IPS-NIHi7 (cell line): Measurements from ENCODE around the gene GPR137C.

ENCODE experiments used
- DNase-seq: peaks from one replicate; pipeline ENCODE4 v3.0.0; 2012; ENCODE audit warnings: mixed read lengths; ENCODE audit errors: extremely low spot score

Gene GPR137C

DNA sequence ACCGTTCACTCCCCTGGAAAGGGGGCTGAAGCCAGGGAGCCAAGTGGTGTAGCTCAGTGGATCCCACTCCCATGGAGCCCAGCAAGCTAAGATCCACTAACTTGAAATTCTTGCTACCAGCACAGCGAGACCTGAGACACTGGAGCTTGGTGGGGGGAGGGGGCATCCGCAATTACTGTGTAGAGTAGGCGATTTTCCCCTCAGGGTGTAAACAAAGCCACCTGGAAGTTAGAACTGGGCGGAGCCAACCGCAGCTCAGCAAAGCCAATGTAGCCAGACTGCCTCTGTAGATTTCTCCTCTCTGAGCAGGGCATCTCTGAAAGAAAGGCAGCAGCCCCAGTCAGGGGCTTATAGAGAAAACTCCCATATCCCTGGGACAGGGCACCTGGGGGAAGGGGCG, 15.8 kb downstream of the GPR137C start:
- DNase-seq = peak; percentile 16

DNA sequence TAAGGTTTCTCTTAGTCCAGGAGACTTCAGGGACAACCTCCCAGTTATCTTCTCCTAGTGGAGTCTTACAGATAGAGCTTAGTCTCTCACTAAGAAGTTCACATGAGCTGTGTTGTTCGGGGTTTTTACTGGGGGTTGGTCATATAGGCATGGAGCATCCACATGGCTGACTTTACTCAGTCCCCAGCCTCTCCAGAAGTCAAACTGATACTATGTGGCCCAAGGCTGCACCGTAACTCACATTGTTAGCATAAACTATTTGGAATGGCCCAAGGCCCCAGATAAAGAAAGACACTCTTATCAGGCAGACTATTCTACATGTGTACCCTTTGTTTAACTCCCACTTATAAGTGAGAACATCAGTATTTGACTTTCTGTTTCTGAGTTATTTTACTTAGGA, 23.2 kb downstream of the GPR137C start:
- DNase-seq = no peak

DNA sequence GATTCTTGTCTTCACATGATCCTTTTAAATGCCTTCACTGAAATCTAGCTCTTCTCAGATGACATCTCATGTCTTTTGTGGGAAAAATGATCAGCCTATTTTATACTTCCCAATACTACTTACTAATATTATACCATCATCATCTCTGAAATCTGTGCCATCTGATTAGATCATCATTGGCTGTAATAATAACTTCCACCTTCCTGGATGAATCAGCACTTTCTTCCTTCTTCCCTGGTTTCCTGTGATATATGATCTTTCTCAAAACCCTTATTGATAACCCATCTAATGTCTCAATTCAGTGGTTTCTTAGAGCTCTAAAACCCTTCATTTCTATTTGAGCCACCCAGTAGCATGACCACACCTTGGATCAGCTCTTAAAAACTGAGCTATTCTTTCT, 30.9 kb downstream of the GPR137C start:
- no peak for DNase-seq

DNA sequence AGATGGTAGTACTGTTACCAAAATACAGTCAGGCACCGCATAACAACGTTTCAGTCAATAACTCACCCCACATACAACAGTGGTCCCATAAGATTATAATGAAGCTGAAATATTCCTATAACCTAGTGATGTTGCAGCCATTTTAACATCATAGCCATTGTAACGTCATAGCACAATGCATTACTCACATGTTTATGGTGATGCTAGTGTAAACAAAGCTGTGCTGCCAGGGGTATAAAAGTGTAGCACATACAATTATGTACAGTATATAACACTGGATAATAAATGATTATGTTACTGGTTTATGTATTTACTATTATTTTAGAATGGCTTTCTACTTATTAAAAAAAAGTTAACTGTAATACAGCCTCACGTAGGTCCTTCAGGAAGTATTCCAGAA, 37.0 kb downstream of the GPR137C start:
- no peak for DNase-seq

DNA sequence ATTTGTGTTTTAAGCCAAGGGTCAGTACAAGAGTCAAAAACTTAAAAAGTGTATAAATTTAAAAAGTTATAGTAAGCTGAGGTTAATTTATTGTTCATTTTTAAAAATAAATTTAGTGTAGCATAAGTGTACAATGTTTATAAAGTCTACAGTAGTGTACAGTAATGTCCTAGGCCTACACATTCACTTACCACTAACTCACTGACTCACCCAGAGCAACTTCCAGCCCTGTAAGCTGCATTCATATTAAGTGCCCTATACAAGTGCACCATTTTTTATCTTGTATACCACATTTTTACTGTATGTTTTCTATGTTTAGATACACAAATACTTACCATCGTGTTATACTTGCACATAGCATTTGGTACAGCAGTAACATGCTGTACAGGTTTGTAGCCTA, 37.7 kb downstream of the GPR137C start:
- DNase-seq = no peak

DNA sequence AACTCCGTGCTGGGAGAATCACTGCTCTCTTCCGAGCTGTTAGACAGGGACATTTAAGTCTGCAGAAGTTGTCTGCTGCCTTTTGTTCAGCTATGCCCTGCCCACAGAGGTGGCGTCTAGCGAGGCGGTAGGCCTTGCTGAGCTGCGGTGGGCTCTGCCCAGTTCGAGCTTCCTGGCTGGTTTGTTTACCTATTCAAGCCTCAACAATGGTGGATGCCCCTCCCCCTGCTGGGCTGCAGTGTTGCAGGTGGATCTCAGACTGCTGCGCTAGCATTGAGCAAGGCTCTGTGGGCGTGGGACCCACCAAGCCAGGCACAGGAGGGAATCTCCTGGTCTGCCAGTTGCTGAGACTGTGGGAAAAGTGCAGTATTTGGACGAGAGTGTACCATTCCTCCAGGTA, 43.7 kb downstream of the GPR137C start:
- DNase-seq = no peak

DNA sequence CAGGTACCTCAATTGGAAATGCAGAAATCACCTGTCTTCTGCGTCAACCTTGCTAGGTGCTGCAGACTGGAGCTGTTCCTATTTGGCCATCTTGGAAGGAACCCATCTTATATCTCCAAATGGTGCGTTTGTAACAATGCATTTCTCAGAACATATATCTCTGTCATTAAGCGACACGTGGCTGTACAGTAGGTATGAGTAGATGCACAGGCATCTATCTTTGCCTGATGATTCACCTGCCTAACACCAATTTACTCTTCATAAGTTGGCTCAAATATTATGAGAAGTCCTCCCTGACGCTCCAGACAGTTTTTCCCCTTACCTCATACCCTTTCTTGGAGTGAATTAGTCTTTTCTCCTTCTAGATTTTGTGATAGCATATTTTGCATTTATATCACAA, 44.2 kb downstream of the GPR137C start:
- DNase-seq = no peak

DNA sequence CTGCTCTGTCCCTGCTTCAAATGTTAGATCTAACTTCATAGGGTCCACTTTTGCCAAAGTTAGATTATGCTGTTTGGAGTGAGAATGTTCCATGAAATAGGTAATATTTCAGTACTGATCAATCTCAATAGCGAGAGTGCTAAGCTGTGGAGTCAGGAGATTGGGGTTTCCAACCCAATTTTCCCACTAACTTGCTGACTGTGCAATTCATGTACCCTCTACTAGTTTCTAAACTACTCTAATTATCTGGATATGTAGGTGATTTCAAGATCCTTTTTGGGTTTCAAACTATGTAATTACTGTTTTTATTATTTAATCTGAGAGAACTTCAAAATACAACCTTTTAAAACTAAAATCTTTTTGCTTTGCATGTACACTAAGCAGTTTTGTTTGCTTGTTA, 45.9 kb downstream of the GPR137C start:
- no peak for DNase-seq

DNA sequence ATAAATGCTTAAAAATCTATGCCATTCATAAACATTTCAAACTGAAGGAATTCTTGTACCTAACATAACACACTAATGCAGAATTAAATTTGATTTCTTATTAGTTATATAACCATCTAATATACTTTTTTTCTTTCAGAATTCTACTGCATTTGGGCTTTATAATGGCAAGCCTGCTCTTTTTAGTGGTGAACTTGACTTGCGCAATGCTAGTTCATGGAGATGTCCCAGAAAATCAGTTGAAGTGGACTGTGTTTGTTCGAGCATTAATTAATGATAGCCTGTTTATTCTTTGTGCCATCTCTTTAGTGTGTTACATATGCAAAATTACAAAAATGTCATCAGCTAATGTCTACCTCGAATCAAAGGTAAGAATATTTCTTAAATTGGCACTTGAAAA, 47.3 kb downstream of the GPR137C start:
- no peak for DNase-seq

DNA sequence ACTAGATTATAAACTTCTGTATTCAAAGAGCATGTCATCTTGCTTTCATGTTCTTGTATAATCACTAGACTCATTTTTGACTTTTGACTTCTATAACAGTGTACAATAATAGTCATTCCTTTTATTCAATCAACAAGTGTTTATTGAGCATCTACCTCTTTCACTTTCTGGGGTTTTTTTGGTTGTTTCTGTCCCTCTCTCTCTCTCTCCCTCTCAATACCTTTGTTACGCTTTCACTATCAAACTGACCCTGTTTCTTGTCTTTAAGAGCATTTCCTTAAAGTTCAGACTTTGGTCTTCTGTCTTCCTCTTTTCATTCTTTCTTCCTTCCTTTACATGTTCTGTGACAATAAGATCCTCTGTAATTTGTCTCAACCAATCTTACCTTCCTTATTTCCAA, 49.5 kb downstream of the GPR137C start:
- DNase-seq = no peak

DNA sequence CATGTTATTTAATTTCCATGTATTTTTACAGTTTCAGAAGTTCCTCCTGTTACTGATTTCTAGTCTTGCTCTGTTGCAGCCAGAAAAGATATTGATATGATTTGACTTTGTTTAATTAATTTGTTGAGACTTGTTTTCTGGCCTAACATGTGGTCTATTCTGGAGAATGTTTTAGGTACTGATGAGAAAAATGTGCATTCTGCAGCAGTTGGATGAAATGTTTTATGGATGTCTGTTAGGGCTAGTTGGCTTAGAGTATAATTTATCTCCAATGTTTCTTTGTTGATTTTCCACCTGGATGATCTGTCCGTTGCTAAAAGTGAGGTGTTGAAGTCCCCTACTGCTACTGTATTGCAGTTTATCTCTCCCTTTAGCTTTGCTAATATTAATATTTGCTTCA, 54.4 kb downstream of the GPR137C start:
- DNase-seq = no peak

DNA sequence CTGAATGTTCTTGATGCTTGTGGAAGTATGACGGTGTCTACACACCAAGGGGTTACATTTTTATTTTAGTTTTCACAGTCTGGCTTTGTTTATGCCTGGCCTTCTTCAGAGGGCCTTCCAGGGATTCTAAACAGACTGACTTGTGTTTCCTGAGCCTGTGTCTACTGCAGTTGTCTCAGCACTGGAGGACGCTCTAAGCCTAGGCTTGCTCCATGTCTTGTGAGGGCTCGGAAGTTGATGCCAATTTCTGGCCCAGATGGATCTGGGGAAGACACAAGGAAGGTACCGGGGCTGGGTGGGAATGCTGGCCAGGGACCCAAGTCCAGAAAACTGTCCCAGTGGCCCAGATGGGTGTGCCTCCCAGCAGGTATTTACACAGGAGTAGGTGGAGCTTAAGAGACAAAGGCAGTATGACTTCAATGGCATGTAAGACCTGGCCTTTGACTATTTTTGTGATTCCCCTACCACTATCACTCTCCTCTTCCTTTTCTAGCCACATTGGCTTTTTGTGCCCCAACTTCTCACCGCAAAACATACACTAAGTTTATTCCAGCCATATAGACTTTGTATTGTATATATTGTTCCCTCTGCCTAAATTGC, 56.9 kb downstream of the GPR137C start:
- peak; percentile 11 for DNase-seq

DNA sequence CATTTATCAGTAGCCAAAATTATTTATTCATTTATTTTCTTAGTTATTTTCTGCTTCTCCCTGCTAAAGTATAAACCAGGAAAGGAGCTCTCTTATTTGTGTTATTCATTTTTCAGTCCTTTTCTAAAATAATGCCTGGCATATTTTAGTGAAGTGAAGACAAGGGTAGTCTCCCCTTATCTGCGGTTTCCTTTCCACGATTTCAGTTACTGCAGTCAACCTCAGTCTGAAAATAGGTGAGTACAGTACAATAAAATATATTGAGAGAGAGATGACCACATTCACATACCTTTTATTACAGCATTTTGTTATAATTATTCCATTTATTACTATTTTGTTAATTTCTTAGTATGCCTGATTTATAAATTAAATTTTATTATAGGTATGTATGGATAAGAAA, 57.6 kb downstream of the GPR137C start:
- DNase-seq = no peak

DNA sequence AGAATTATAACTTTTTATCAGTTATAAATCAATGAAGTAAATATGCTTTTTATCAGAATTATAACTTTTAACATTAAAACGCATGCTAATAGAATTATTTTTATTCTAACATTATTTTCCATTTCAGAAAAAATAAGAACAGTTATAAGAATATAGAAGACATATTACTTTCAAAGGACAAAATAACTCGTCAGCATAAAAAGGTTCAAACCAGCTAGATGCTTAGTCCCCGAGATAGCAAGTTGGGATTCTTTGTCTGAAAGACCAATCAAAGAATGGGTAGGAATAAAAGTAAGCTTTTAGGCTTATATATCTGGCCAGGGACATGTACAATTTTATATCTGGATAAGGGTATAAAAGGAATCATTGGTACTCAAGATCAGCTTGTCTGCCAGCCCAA, 66.0 kb downstream of the GPR137C start:
- DNase-seq = no peak

DNA sequence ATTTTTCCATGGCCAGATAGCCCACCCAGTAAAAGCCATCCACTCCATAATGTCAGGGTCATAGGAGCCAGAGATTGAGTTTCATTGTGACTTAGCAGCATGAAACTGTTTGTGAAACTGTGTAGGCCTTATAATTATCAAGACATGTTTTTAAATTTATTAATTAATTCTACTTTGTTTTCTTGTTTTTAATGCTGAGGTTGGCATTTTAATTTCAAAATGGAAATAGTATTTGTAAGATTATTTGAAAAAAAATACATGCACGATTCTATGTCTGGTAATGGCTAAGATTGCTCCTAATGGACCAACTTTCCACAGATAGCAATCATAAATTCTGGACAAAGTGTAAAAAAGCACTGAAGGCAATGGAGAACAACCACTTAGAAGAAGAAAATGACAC, 67.1 kb downstream of the GPR137C start:
- no peak for DNase-seq

DNA sequence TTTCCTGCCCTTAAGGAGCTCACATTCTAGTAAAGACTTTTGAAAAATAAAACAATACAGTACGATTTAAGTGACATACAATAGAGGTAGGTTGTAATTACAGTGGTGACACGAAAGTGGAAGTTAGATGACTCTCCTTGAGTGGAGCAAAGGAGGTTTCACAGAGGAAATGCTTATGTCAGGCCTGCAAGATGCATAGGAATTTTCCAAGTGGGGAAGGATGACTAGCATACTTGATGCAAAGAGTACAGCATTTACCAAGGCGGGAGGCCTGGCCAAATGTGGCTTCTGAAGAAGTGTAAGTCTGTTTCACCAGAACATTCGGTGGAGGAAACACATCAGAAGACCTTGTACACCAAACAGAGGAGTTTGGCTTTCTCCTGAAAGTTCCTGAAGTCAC, 87.5 kb downstream of the GPR137C start:
- no peak for DNase-seq

DNA sequence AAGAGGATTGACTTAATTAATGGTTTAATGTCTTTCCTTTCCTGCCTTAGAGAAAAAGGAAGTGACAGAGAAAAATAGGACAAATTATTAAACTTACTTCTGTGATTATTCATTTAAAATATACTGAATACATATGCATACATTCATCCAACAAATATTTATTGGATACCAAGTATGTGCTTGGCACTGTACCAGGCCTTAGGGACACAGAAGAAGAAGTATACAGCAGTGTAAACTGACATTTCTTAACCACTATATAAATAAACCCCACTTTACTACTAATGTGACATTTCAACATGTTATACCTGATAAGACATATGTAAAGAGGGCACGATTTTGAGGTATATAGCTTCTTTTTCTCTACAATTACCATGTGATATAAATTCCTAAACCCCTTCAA, 89.1 kb downstream of the GPR137C start:
- no peak for DNase-seq

DNA sequence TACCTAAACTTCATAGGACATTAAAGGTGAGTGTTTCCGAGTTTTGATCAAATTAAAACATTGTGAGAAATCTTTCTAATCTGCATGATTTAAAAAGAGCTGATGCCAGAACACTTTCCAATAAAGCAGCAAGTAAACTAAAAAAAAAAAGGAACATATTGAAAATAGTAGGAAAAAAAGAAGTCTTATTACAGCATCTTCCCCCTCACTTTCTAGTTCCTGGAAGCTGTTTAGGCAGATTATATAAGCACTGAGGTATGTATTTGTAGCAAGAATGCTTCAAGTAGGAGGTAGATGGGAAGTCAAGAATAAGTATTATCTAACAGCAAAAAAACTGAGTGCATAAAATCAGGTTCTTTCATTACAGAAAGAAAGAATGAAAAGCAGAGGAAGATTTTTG, 96.9 kb downstream of the GPR137C start:
- DNase-seq = no peak

DNA sequence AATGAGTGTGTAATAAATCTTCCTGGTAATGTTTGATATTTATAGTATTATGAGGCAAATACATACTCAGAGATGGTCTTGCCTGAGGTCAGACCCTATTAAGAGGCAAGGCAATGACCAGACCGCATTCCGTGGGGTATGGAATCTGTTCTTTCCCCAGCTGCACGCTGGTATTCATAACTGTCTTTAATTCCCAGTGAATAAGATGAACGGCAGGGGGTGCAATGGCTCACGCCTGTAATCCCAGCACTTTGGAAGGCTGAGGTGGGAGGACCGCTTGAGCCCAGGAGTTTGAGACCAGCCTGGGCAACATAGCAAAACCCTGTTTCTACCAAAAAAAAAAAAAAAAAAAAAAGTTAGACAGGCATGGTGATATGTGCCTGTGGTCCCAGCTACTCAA, 98.1 kb downstream of the GPR137C start:
- DNase-seq = no peak

DNA sequence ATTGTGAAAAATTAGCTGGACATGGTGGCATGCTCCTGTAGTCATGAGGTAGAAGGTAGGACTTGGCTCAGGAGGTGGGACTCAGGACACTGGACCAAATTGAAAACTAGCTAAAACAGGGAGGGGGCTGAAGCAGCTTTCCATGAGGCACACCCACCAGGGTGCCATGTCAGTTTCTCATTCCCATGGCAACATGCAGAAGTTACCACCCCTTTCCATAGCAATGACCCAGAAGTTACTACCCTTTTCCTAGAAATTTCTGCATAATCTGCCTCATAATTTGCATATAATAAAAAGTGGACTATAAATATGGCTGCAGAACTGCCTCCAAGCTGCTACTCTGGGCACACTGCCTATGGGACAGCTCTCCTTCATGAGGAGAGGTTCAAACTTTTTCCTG, 104.3 kb downstream of the GPR137C start:
- no peak for DNase-seq

DNA sequence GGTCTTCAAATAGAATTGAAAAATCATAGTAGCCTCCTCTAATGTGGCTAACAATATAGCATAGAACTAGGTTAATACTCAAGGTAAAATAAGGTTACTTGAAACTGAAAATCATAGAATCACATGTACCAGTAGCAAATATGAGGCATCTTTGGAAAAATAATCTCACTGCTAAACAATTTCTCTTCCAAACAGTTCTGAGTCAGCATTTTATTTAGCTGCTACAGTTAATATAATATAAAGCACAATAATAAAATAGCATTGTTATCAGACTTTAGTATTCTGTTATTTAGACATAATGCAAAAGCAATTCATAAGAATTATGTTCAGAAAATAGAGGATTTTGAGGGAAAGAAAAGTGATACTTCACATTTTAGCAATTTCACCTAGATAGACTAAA, 107.7 kb downstream of the GPR137C start:
- no peak for DNase-seq

DNA sequence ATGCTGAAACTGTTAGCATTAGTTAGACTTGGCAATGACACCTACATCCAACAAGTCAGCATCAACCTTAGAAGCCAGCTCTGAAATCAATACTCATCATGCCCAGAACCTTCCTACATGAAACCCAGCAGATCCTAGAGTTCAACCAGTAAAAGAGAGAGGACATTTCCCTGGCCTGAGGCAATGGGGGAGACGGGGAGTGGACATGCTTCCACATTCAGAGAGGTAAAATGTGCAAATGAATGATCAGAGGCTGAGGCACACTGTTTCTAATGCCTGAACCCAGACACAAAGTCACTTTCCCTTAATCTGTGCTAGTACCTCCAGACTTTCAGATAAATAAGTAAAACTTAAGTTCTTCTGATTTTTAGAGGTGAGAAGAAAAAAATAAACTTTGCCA, 108.2 kb downstream of the GPR137C start:
- no peak for DNase-seq

DNA sequence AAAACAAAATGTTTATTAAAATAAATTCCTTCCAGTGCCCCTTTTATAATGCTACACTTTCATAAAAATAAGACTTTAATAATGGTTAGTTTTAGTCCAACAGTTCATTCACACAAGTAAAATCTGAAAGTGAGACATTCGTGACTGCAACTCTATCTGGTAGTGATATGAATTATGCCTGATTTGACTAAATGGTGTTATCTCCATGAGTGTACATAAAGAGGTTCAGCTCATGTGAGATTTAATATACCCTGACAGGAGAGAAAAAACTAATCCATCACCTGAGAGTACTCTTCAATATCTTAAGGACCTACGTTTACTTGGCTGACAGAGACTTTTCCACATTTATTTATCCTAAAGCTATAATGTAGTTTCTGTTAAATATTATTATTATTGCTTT, 108.7 kb downstream of the GPR137C start:
- DNase-seq = no peak

DNA sequence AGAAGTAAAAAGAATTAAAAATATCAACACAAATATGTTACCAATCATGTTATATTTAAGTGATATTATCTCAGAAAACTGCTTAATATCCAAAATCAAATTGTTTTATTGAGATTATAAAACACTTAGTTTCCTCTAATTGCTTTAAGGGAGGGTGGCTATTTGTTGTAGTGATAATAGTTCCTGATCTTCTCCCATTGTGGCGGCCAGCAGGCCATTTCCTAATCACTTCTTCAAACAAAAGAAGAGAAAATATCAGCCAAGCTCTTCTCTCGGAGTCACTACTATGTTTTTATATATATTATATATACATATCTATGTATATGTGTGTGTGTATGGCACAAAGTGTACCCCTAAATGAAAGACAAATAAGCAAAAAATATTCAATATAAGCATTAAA, 111.2 kb downstream of the GPR137C start:
- DNase-seq = peak; percentile 16

DNA sequence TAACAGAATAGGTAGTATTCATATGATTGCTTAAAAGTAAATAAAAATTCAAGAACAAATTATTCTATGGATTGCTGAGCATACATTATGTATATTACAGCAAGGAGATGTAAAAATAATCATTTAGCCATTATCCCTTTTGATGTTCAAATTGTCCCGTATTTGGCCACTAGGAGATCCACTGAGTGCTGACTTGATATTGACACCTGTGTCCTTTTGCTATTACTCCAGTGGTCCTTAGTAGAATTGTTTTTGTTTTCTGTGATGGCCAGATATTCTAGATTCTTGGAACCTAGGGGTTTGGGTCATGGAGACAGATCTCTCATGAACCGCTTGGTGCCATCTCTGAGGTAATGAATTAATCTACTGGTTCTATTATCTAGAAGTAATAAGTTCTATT, 126.0 kb downstream of the GPR137C start:
- no peak for DNase-seq
